SK-N-MC (cell line): ENCODE measurements around the gene RNMT.

Experiments used
- EZH2 ChIP-seq: fragments of 200-600 bp; sonication (generic); IDR thresholded peaks from one replicate; pipeline ENCODE4 v1.6.1; 2017; ENCODE audit warnings: antibody characterized with exemption
- POLR2AphosphoS5 ChIP-seq: IDR thresholded peaks from 2 replicates; pipeline ENCODE4 v1.6.1; 2012; ENCODE audit warnings: mild to moderate bottlenecking, low read depth, low read length, borderline replicate concordance

DNA sequence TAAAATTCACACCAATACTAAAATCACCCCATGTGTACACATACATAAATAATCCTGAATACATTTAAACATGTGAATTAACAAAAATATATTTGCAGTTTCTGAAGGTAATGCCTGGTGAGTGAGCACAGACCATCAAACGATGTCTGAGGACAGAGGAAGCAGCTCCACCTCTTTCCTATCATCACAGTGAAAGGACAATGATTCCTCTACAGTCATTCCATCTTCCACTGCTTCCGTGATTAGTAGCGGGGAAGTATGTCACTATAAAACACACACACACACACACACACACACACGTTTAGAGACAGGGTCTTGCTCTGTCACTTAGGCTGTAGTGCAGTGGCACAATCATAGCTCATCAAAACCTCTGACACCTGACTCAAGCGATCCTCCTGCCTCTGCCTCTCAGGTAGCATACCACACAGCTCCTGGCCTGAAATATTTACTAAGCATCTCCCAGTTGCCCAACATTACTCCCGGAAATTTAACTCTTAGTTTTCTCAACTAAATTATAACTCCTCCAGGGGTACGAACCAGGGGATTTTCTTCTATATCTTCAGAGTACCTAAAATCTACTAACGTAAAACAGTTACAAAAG is 12.9 kb upstream of the RNMT start:
- TF ChIP-seq EZH2 (no peak), POLR2AphosphoS5 (no peak)
